ENCODE measurements around the gene SPATA21.

SPATA21 gene

DNA sequence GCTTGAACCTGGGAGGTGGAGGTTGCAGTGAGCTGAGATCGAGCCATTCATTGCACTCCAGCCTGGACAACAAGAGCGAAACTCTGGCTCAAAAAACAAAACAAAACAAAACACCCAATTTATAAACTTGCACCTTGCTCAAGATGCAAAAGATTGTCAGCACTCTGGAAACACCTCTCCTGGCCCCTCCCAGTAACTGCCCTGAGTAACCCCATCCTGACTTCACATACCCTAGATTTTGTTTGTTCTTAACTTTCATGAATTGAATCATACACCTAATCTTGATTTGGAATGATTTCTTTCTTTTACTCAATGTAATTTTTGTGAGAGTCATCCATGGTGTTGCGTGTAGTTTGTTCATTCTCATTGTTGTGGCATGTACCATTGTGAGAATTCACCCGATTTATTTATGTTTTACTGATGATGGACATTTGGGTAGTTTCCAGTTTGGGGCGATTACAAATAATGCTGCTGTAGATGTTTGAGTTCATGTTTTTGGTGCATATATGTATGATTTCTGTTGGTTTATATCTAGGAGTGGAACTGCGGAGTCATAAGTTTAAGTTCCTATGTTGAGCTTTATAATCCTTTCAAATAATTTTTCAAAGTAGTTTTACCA lies 13.7 kb upstream of the SPATA21 start:
- DNase-seq, result no peak

DNA sequence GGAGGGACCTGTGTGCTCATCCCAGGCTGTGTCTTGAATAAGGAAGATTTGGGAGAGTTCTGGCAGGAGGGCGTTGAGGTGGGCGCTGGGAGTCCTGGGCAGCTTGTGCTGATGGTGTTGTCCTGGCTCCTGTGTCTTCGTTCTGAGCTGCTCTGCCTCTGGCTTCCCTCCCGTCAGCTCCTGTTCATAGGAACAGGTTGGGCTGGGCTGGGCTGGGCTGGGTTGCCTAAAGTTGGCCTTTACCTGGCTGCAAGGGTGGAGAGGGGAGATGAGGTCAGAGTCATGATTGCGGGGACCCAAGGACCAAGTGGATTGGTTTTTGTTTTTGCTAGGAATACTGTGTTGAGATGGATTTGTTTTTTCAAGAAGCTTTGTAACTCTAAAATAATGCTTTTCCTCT lies 12.4 kb upstream of the SPATA21 start:
- no peak for DNase-seq

DNA sequence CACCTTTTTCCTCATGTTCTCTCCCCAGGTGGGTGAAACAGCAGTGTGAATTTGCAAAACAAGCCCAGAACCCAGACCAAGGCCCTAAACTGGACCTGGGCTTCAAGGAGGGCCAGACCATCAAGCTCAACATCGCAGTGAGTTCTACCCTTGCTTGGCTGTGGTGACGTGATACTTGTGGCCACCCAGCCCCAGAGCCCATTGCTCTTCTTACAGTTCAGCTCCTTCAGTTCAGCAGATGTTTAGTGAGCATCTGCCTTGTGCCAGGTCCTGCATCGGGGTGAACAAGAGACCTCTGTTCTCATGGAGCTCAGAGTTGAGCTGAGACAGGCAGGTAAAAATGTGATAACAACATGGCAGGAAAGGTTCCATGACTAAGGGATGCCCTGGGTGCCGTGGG lies 11.8 kb upstream of the SPATA21 start:
- no peak for DNase-seq

DNA sequence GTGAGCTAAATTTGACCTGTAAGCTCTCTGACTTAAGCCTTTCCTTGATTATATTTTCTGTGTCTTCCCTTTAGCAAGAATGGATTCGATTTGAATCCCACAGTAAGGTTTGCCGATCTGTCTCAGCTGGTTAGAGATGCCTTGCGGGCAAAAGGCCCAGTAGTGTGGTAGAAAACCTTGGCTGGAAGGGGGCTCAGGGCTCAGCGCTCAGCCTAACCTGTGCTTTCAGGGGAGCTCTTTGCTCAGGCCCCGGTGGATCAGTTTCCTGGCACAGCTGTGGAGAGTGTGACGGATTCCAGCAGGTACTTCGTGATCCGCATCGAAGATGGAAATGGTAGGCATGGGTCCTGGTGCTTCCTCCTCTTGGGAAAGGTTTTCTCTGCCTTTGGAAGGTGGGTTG lies 10.4 kb upstream of the SPATA21 start:
- no peak for DNase-seq

DNA sequence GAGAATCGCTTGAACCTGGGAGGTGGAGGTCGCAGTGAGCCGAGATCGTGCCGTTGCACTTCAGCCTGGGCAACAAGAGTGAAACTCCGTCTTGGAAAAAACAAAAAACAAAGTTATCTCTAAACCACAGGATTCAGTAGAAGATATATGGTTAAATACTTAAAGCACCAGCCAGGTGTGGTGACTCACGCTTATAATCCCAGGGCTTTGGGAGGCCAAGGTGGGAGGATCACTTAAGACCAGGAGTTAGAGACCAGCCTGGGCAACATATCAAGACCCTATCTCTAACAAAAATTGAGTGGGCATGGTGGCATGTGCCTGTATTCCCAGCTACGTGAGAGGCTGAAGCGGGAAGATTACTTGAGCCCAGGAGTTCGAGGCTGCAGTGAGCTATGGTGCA lies 8.9 kb upstream of the SPATA21 start:
- DNase-seq, result no peak

DNA sequence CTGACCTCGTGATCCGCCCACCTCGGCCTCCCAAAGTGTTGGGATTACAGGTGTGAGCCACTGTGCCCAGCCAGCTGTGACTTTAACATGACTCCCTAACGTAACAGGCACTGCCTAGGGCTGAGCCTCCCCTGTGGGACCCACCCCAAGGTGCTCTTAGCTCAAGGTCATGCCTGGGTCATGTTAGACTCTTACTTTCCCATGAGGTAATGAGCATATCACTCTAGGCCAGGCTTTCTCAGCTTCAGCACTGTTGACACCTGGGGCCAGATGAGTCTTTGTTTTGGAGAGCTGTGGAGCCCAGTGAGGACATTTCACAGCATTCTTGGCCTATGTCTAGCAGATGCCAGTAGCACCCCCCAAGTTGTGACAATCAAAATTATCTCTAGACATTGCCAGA lies 7.8 kb upstream of the SPATA21 start:
- no peak for DNase-seq

DNA sequence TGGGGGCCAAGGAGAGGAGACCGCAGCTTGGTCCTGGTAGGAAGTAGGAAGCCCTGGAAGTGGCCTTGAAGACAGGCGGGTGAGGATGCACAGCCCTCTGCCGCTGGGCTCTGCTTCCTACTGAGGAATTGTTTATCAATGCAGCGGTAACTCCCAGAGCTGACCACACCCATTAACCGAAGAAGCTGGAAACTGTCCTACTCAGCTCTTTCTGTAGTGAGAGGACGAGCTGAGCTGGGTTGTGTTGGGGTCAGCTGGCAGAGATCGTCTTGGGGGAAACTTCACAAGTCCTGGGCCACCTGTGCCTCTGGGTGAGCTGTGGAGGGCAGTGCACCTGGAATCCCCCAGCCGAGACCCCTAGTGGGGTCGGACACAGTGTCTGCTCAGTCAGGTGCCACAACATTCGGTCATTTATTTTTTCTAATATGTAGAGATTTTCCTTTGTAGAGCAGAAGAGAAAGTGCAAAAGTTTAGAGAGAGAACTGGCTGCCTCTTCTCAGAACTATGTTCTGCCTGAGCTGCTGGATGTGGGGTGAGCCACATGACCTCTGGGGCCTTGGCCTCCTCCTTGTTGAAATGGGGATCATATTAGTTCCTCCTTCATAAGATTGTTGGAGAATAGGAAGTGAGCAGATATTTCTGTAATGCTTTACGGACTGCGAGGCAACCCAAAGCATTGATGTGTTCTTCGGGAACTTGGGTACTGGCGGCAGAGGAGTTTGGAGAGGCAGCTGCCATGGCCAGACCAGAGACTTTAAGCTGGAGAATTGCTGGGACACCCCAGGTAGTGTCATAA lies 6.9 kb upstream of the SPATA21 start:
- no peak for DNase-seq

DNA sequence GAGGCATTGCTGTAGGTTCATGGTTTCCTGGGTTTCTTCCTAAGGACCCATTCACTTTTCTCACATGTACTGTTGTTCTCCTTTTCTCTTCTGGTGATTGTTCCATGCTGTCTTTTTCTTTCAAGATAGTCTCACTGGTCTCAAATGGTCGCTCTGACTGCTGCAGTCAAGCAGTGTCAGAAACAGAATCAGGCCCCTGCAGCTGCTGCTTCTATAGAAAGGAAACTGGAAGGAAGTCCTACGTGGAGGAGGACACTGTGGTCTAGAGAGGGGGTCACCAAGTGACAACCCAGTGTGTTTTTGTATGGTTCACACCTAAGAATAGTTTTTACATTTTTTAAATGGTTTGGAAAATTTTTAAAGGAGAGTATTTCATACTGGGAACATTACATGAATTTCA lies 5.7 kb upstream of the SPATA21 start:
- DNase-seq, result no peak

DNA sequence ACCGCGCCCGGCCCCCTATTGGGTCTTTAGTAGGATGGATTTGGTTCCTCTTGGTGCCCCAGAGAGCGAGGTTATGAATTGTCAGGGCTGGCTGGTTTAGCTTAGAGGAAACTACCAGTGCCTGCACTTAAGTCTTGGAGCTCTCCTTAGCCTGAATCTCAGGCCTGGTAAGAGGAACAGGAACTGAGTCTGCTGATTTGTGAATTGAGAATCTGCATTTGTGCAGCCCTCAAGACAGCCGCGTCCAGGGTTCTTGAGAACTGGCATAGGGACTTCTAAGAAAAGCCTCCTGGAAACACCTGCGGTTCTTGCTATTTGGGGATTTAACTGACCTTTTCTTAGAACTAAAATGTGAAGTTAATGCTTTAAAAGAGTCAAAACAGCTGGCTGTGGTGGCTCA lies 5.0 kb upstream of the SPATA21 start:
- no peak for DNase-seq

DNA sequence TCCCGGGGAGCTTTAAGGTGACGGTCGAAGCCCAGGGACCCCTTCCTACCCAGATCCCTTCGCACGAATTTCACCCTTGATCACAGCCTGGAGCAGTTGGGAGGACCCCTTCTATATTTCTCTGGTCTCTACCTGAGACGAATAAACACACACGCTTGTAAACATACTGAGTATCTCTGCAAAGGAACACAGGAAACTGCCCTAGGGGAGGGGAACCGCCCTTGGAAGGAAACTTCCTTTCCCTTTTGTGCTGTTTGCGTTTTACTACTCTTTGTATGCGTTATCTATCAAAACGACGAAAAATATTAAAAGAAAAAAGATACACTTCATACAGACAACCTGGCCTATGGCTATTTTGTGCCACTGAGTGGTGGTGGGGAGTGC lies 4.0 kb upstream of the SPATA21 start:
- no peak for DNase-seq

DNA sequence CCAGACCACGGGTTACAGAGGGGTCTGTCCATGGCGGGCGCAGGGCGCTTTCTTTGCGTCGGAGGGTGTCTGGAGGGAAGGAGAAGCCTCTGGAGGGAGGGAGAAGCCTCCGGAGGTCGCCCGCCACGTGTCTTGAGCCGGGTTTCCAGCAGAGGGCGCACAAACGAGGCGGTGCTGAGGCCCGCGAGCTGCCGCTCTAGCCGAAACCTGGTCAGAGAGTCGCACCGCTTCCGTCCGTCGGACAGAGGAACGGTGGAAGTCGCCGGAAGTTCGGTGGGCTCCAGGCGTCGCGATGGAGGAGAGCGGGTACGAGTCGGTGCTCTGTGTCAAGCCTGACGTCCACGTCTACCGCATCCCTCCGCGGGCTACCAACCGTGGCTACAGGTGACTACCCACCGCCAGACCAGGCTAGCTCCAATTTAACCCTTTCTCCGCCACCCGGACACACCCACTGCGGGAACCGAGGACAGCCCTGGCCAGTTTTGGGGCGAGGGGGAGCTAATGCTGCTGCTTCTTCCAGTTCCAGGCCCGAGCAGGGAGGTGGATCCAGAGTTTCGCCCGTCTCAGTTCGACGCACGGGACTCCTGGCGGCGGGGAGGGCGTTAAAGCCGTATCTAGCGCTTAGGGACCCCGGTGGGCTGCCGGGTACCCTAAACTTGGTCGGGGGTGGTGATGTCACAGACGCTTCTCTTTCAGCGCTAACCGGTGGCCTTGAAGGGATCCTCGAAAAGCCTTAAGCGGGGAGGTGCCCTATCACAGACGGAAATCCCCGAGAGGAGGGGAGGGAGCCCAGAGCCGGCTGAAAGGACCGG lies 3.5 kb upstream of the SPATA21 start, which contains the start of gene NECAP2:
TSS of gene NECAP2 (plus strand) at position 255 of the 812 bp plus-strand sequence. CDS start at position 293, 38 bp downstream.
- DNase-seq, result peak; percentile 90

DNA sequence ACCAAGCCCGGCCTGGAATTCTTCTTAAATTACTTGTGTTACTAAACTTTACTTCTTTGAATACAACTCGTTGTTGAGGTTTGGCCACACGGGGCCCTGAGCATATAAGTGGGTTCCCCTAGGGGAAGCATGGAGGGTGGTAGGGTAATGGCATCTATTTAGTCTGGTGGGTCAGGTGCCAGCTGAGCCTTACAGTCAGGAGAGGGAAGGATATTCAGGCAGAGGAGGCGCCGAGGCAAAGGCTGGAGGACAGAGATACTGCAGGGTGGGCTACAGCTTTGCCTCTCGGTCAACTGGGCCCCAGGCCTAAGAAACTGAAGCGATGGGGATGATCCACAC lies 2.9 kb upstream of the SPATA21 start:
- no peak for DNase-seq

DNA sequence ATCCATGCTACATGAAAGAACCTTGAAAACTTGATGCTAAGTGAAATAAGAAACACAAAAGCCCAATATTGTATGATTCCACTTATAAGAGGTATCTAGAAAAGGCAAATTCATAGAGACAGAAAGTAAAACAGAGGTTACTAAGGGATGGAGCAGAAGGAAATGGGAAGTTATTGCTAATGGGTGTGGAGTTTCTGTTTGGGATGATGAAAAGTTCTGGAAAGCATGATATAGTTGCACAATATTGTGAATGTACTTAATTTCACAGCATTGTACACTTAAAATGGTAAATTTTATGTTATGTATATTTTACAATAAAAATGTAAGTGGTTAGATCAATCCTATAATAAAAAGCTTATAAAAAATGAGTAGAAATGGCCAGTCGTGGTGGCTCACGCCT lies 1.7 kb upstream of the SPATA21 start:
- no peak for DNase-seq

DNA sequence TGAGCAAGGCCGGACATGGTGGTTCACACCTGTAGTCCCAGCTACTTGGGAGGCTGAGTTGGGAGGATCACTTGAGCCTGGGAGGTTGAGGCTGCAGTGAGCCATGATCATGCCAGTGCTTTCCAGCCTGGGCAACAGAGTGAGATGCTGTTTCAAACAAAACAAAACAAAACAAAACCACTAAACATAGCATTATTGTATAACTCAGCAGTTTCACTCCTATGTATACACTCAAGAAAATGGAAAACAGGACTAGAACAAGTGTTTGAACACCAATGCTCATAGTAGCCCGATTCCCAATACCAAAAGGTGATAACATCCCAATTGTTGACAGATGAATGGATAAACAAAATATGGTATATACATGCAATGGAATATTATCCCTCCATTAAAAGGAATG lies 1.3 kb upstream of the SPATA21 start:
- DNase-seq, result no peak

DNA sequence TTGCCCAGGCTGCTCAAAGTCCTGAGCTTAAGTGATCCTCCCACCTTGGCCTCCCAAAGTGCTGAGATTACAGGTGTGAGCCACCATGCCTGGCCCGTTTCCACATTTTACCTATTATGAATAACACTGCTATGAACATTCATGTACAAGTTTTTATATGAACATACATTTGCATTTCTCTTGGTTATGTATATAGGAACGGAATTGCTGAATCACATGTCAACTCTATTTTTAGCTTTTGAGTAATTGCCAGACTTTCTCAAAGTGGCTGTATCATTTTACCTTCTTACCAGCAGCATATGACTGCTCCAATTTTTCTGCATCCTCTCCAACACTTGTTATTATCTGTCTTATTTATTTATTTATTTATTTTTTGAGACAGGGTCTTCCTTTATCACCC lies 2.7 kb downstream of the SPATA21 start:
- DNase-seq, result no peak

DNA sequence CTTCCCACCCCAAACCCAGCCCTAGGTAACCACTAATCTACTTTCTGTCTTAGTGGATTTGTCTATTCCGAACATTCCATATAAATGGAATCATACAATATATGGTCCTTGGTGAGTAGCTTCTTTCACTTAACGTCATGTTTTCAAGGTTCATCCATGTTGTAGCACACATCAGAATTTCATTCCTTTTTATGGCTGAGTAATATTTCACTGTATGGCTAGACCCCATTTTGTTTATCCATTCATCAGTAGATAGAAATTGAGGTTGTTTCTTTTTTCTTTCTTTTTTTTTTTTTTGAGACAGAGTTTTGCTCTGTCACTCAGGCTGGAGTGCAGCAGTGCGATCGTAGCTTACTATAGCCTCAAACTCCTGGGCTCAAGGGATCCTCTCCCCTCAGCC lies 3.2 kb downstream of the SPATA21 start:
- no peak for DNase-seq

DNA sequence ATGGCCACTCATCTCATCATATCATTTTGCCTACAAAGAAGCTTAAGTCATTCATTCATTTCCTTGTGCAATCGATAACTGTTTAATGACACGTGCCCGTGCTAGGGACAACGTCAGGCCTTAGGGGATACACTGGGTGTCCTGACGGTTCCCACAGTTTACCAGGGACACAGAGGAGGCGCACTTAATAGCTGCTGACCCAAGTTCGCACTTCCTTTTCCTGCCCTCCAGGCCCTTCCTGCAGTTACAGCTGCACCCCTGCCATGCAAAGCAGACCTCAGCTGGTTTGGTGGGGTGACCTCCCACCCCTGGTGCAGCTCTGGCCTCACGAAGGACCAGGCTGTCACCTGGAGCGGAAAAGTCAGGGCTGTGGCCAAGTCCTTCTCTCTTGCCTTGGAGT lies 4.2 kb downstream of the SPATA21 start:
- DNase-seq, result no peak

DNA sequence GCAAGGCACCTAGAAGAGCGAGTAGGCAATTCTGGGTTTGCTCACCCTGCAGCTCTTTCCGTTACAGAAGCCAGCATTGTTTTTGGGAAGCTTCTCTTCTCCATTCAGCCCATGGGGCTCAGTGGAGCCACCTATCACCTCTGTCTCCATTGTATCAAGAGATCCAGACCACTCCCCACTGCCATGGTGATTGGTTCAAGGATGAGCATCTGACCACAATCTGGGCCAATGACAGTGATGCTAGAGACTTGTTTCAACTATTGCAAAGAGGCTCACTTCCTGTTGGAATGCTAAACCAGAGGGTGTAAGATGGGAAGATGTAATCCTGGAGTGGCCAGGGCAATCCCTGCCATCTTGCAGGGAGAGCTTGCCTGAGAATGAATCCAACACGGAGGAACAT lies 6.6 kb downstream of the SPATA21 start:
- DNase-seq, result no peak

DNA sequence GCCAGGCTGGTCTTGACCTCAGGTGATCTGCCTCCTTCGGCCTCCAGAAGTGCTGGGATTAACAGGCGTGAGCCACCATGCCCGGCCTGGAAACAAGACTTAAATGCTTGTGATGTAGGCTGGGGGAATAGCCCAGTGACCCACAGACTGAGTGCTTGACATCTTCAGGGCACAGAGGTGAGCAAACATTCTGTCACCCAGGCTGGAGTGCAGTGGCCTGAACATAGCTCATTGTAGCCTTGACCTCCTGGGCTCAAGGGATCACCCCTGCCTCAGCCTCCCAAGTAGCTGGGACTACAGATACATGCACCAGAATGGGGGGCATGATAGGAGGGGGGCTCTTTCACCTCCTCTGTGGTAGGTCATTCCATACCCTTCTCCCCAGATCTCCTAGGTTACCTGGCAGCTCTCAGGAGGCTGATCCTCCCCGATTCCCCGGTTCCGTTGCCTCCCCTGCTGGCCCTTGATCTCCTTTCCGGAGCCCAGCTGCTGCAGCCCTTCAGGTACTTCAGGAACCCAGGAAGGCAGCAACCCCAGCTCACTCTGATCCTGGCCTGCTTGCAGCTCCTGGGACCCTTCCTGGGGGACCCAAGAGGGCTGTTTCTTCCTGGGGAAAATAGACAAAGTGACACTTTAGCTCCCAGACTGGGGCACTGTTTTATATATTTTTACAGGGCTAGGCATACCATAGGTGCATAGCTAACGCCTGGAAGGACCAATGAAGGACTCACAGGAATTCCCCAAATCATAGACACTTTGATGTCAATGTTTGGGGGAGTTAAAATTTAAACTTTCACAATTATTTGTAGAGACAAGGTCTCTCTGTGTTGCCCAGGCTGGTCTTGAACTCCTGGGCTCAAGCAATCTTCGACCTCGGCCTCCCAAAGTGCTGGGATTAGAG lies 11.8 kb downstream of the SPATA21 start:
- no peak for DNase-seq

DNA sequence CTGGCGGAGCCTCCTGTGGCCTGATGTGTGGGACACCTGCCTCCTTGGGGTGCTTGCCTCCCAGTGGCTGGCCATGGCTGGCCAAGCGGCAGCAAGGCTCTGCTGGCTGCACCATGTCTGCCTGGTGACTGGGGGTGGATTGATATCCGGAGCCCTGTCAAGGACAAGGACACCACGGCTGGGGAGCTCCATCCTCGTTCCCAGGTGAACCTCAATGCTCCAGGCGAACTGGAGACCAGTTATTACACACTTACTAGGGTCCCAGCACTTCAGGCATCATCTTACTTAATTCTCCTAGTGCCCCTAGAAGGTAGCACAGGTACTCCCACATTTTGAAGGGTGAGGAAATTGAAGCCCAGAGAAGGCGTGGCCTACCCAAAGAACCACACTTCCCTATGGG lies 15.2 kb downstream of the SPATA21 start:
- no peak for DNase-seq

DNA sequence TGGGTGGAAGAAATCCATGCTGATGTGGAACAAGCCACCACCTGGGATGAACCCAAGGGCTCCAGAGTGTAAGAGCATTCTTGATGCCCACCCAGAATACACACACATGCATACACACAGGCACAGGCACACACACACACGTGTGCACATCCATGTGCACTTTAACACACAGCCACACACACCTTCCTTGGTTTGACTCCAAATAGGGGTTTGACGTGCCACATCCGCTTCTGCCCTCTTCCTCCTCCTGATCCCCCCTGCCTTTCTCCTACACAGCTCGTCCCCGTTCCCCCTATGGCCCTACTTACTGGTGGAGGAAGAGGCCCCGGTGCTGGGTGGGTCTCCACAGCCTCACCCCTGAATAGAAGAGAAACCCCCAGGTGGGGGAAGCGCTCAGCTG lies 16.0 kb downstream of the SPATA21 start:
- DNase-seq, result no peak

DNA sequence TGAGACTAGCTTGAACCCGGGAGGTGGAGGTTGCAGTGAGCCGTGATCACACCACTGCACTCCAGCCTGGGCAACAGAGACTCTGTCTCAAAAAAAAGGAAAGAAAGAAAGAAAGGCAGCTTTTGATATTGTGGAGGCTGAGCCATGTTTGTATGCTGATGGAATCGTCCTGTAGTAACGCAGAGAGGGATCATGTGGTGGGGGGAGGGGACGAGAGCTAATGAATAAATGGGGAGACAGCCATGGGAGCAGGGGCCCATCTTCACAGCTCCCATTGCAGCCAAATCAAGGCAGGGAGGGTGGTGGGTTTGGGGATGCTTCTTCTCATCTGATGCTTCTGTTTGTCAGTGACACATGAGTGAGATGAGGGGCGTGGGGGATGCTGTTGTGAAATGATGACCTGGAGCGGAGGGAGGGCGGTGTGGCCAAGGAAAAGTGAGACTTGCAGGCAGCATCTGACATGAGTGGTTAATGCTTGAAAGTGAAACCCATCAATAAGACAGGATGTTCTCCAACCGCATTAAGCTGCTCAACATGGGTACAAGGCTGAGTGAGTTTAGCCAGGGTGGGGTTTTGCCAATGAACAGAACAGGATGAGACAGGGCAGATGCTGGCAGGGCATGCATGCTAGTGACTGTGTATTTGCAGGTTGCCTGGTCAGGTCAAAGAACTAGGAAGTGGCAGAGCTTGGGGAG lies 16.7 kb downstream of the SPATA21 start:
- peak; percentile 32 for DNase-seq

Data from CD4-positive, alpha-beta T cell treated with Interferon gamma for 1 hour (primary cell).